IPS-15b (cell line): ENCODE measurements around the gene SULT2A1.
"Not testable (repeated sequence)": the region's sequence is repeated elsewhere in the genome, so short reads cannot be mapped to it uniquely, and the experiment has no call there.

Source experiments
- H3K27me3 ChIP-seq: one replicate; pipeline ENCODE4 v1.6.1; 2013; ENCODE audit warnings: low read length; ENCODE audit not compliant: control insufficient read depth, insufficient read depth
- H3K36me3 ChIP-seq: one replicate; pipeline ENCODE4 v1.6.1; 2013; ENCODE audit warnings: low read length; ENCODE audit not compliant: control insufficient read depth, insufficient read depth
- H3K4me1 ChIP-seq: one replicate; pipeline ENCODE4 v1.6.1; 2013; ENCODE audit warnings: mild to moderate bottlenecking, low read length; ENCODE audit not compliant: control insufficient read depth, insufficient read depth
- H3K4me3 ChIP-seq: one replicate; pipeline ENCODE4 v1.5.1; 2013; ENCODE audit warnings: low read depth, low read length
- H3K9ac ChIP-seq: one replicate; pipeline ENCODE4 v1.6.1; 2013; ENCODE audit warnings: low read depth, mild to moderate bottlenecking, low read length
- H3K9me3 ChIP-seq: one replicate; pipeline ENCODE4 v1.6.1; 2013; ENCODE audit warnings: mild to moderate bottlenecking, low read length; ENCODE audit not compliant: control insufficient read depth, insufficient read depth

Gene SULT2A1, protein sequence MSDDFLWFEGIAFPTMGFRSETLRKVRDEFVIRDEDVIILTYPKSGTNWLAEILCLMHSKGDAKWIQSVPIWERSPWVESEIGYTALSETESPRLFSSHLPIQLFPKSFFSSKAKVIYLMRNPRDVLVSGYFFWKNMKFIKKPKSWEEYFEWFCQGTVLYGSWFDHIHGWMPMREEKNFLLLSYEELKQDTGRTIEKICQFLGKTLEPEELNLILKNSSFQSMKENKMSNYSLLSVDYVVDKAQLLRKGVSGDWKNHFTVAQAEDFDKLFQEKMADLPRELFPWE

DNA sequence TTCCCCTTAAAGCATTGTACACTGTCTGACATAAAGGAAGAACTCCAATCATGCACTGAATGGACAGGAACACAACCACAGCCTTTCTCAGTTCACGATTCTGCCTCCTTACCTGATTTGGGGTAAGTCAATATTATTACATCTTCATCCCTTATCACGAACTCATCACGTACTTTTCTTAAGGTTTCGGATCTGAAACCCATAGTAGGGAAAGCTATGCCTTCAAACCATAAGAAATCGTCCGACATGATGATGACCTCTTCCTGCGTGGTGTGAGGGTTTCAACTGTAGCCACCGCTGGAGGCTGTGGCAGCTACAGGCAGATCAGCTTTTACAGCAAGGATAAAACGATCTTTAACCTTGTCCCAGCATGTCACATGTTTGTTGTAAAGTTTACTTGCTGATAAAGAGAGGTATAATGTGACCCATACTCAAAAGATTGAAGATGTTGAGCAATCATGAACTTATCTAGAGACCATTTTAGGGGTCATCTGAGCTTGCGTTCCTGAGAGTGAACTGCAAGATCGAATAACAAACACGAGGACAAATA lies at the start of gene SULT2A1:
TSS of gene SULT2A1 (minus strand) at position 306 of the 550 bp plus-strand sequence. CDS start at position 248, 58 bp downstream.
- Histone ChIP-seq H3K27me3 (no peaks in the 10 kb centered on the region), H3K36me3 (no peaks in the 10 kb centered on the region), H3K9me3 (no peaks in the 10 kb centered on the region), H3K4me3 (no peak within 1 kb of the TSS), H3K9ac (no peak within 1 kb of the TSS), H3K4me1 (no peaks in the 10 kb centered on the region)

DNA sequence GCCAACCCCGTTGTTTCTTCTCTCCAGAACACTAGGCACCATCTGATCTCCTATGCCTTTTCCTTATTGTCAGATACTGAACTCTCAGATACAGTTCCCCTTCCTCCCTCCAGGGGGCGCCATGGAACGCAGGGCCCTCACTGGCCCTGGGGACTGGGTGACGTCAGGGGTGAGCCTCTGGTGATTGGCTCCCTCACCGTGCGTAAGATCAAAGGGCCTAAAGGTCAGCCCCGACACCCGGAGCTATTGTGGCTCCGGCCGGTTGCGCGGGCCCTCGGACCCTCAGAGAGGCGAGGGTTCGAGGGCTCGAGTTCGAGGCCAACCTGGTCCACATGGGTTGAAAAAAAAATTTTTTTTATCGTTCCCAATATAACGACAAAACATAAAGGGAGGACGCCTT lies 42.5 kb upstream of the SULT2A1 start:
- H3K4me3 ChIP-seq, H3K4me1 ChIP-seq, H3K27me3 ChIP-seq, H3K36me3 ChIP-seq, H3K9me3 ChIP-seq, H3K9ac ChIP-seq: not testable (repeated sequence)

DNA sequence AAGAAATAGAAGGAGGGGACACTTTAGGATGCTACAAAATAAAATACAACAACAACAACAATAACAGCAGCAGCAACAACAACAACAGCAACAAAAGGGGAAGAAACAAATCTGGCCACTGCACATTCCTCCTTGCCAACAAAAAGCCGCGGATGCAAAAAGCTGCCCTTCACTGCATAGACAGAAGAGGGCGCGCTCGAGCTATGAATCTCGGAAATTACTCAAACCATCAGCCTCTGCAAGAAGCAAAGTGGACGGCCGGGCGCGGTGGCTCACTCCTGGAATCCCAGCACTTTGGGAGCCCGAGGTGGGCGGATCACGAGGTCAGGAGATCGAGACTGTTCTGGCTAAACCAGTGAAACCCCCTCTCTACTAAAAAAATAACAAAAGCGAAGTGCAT lies 34.0 kb upstream of the SULT2A1 start:
- not testable (repeated sequence) for H3K4me1 ChIP-seq, H3K9me3 ChIP-seq, H3K27me3 ChIP-seq, H3K36me3 ChIP-seq, H3K4me3 ChIP-seq, H3K9ac ChIP-seq

DNA sequence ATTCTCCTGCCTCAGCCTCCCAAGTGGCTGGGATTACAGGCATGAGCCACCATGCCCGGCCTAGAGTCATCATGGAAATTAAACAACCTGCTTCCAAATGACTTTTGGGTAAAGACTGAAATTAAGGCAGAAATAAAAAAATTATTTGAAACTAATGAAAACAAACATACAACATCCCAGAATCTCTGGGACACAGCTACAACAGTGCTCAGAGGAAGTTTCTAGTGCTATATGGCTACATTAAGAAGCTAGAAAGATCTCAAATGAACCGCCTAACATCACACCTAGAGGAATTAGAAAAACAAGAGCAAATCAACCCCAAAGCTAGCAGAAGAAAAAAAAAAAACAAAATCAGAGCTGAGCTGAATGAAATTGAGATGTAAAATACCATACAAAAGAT lies 24.1 kb upstream of the SULT2A1 start:
- H3K27me3 ChIP-seq, H3K4me3 ChIP-seq, H3K9ac ChIP-seq, H3K36me3 ChIP-seq, H3K9me3 ChIP-seq, H3K4me1 ChIP-seq: not testable (repeated sequence)

DNA sequence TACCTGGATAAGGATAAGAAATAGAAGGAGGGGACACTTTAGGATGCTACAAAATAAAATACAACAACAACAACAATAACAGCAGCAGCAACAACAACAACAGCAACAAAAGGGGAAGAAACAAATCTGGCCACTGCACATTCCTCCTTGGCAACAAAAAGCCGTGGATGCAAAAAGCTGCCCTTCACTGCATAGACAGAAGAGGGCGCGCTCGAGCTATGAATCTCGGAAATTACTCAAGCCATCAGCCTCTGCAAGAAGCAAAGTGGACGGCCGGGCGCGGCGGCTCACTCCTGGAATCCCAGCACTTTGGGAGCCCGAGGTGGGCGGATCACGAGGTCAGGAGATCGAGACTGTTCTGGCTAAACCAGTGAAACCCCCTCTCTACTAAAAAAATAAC lies 23.2 kb upstream of the SULT2A1 start:
- H3K9ac ChIP-seq, H3K36me3 ChIP-seq, H3K27me3 ChIP-seq, H3K4me1 ChIP-seq, H3K4me3 ChIP-seq, H3K9me3 ChIP-seq: not testable (repeated sequence)

DNA sequence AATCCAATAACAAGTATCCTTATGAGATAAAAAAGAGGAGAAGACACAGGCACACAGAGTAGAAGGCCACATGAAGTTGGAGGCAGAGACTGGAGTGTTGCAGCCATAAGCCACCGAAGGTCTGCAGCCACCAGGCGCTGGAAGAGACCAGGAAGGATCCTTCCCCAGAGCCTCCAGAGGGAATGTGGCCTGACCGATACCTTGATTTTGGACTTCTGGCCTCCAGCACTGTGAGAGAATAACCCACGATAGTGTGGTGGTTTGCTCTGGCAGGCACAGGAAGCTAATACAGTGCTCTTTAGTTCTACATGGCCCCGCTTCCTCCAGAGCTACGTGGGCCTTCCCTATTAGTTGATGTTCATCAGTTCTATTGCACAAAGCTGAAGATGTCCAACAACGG lies 15.3 kb upstream of the SULT2A1 start:
- no peaks in the 10 kb centered on the region for H3K4me1 ChIP-seq
- H3K9ac ChIP-seq: no peak overlapping the region
- H3K36me3 ChIP-seq: no peaks in the 10 kb centered on the region
- no peak overlapping the region for H3K4me3 ChIP-seq
- no peaks in the 10 kb centered on the region for H3K27me3 ChIP-seq
- H3K9me3 ChIP-seq: peaks cover 3% of the 10 kb centered on the region

DNA sequence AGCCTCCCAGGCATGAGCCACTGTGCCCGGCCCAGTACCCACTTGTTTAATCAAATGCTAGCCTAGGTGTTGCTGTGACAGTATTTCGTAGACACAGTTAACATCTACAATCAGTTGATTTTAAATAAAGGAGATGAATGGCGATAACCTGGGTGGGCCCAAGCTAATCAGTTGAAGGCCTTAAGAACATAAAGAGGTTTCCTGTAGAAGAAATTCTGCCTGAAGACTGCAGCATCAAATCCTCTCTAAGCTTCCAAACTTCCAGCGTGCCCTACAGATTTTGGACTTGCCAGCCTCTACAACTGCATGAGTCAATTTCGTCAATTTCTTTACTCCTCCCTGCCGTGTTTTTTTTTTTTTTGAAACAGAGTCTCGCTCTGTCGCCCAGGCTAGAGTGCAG lies 13.2 kb upstream of the SULT2A1 start:
- no peaks in the 10 kb centered on the region for H3K36me3 ChIP-seq
- peaks cover 3% of the 10 kb centered on the region for H3K9me3 ChIP-seq
- H3K4me1 ChIP-seq: no peaks in the 10 kb centered on the region
- no peaks in the 10 kb centered on the region for H3K27me3 ChIP-seq
- H3K4me3 ChIP-seq: no peak overlapping the region
- H3K9ac ChIP-seq: no peak overlapping the region

DNA sequence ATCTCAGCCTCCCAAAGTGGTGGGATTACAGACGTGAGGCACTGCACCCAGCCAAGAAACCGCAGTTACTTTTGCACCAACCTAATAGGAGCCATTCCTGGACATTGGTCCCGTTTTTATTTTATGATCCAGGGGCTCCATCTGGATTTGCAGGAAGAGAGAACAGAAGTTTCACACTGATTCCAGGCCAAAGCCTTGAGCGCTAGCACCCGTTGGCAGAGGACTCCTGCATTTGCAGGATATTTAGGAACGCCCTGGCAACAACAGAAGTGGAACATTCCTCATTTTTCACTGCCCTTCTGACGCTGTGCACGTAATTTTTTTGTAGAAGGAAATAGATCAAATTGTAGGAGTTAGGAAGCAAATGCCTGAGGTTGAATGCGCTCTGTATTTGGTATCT lies 11.7 kb upstream of the SULT2A1 start:
- Histone ChIP-seq H3K9me3 (peaks cover 3% of the 10 kb centered on the region), H3K27me3 (no peaks in the 10 kb centered on the region), H3K9ac (no peak overlapping the region), H3K4me1 (no peaks in the 10 kb centered on the region), H3K4me3 (no peak overlapping the region), H3K36me3 (no peaks in the 10 kb centered on the region)

DNA sequence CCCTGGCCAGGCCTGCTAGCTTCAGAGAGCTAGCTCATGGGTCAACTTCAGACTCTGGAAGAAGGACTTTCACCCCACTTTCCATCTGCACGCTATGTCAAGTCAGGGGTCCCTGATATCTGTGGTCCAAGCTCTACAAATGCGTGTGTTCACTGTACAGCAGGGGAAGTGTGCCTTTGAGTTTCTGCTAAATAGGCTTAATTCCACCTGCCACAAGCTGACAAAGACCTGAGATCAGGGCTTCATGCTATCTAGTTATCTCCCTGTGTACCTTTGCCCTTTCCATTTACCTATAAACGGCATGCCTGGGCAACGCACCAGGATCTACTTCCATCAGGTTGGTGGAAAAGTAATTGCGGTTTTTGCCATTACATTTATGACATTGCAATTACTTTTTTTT lies 10.7 kb upstream of the SULT2A1 start:
- Histone ChIP-seq H3K9ac (no peak overlapping the region), H3K4me1 (no peaks in the 10 kb centered on the region), H3K4me3 (no peak overlapping the region), H3K27me3 (no peaks in the 10 kb centered on the region), H3K9me3 (peaks cover 6% of the 10 kb centered on the region), H3K36me3 (no peaks in the 10 kb centered on the region)

DNA sequence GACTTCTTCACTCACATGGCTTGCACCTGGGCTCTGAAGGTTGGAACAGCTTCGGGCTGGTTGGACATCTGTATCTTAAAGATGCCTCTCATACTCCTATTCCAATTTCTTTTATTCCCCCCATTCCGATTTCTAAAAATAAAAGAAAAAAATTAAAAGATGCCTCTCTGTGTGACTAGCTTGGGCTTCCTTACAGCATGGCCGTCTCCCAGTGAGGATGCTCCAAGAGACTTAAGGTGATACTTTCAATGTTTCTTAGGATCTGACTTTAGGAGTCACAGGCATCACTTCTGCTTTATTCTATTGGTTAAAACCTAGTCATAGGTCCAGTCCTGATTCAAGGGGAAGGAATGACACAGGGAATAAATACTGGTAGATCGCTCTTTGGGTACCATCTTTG lies 9.9 kb upstream of the SULT2A1 start:
- Histone ChIP-seq H3K4me1 (no peaks in the 10 kb centered on the region), H3K4me3 (no peak overlapping the region), H3K9ac (no peak overlapping the region), H3K9me3 (peaks cover 6% of the 10 kb centered on the region), H3K27me3 (no peaks in the 10 kb centered on the region), H3K36me3 (no peaks in the 10 kb centered on the region)

DNA sequence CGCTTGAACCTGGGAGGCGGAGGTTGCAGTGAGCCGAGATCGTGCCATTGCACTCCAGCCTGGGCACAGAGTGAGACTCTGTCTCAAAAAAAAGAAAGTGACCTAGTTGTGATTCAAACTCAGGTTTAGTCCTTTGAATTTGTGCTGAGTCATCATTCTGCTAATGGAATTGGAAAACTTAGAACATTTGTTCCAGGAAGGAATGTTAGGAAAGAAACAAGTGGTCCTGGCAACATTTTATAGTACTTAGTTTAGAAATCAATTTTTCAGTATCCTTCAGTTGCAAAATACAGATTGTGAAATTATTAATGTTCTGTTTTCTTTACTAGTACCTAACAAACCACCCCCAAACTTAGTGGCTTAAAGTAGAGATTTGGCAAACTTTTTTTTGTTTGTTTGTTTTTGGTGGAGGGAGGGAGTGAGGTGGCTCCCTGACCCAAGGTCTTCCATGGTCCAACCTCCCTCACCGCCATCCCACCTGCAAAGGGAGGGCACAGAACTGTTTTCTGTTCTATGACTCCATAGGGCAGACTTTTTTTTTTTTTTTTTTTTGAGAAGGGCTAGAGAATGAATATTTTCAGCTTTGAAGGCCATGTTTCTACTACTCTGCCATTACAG lies 9.2 kb upstream of the SULT2A1 start:
- Histone ChIP-seq H3K9ac (no peak overlapping the region), H3K9me3 (peaks cover 6% of the 10 kb centered on the region), H3K4me3 (no peak overlapping the region), H3K27me3 (no peaks in the 10 kb centered on the region), H3K36me3 (no peaks in the 10 kb centered on the region), H3K4me1 (no peaks in the 10 kb centered on the region)

DNA sequence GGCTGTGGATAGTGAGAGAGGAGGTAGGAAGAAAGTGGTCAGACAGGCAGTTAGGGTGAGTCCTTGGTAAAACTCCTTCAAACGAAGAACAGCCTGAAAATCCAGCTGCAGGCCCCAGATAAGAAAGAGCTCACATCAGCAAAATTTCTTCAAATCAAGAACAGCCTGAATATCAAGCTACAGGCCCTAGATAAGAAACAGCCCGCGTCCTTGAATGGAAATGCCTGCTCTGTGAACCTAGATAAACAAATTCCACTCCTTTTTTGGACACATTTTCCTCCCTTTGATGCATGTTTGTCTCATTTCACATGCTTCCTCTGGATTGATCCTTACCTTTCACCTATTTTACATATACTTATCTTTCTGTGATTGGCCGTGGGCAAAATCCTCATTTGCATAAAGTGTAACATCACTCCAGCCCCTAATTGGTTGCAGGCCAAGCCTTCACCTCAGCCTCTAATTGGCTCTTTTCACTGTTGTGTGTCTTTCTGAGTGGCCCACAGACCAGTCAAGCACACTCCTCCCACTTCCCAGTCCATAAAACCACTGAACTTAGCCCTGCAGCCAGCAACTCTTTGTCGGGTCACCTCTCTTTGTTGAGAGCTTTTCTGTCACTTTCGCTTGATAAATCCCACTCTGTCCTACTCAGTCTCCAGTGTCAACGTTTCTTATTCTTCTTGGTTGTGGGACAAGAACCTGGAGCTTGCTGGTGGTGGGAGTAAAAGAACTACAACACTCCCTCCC lies 6.0 kb upstream of the SULT2A1 start:
- no peaks in the 10 kb centered on the region for H3K27me3 ChIP-seq
- H3K4me1 ChIP-seq: no peaks in the 10 kb centered on the region
- H3K9ac ChIP-seq: no peak overlapping the region
- peaks cover 6% of the 10 kb centered on the region for H3K9me3 ChIP-seq
- no peak overlapping the region for H3K4me3 ChIP-seq
- no peaks in the 10 kb centered on the region for H3K36me3 ChIP-seq
